Heart left ventricle (tissue), 16 donors: Measurements from ENCODE around the gene TMEM31. TPM values are rescaled to one million over a fixed set of nuclear protein-coding genes. Genes with fewer than 3 reads are reported as not detected.
A peak's percentile ranks its signal among the peaks of the same experiment; 100 is the strongest.

ENCODE experiments used
- ATAC-seq, 4 donors: fragments of 200-7000 bp; cut with Tn5 transposase; one replicate each; pipeline ENCODE4 v1.9.1; 2020 to 2022; ENCODE audit warnings: moderate library complexity in 4 of 4, mild to moderate bottlenecking in 3 of 4, moderate number of reproducible peaks in 1 of 4
- DNase-seq, 5 donors: peaks; one replicate each; pipeline ENCODE4 v3.0.0-alpha.2; 2020
- H3K27ac ChIP-seq, 12 donors: fragments of 200-600 bp; sonication (generic) in 4 of 12; one replicate each; pipeline versions ENCODE4 v1.5.0 to v1.8.0; 2016 to 2022; ENCODE audit warnings: mild to moderate bottlenecking in 2 of 12
- H3K27me3 ChIP-seq, 9 donors: fragments of 200-600 bp; sonication (generic) in 2 of 9; one replicate each; pipeline versions ENCODE4 v1.5.1 to v1.8.0; 2016 to 2022; ENCODE audit warnings: mild to moderate bottlenecking in 3 of 9
- H3K36me3 ChIP-seq, 9 donors: fragments of 200-600 bp; sonication (generic) in 2 of 9; one replicate each; pipeline versions ENCODE4 v1.5.0 to v1.8.0; 2018 to 2022; ENCODE audit warnings: mild to moderate bottlenecking in 2 of 9
- H3K4me1 ChIP-seq, 12 donors: fragments of 200-600 bp; sonication (generic) in 4 of 12; one replicate each; pipeline versions ENCODE4 v1.5.0 to v1.8.0; 2016 to 2022; ENCODE audit warnings: mild to moderate bottlenecking in 3 of 12
- H3K4me3 ChIP-seq, 12 donors: fragments of 200-600 bp; sonication (generic) in 4 of 12; one replicate each; pipeline versions ENCODE4 v1.5.0 to v1.8.0; 2017 to 2022; ENCODE audit warnings: mild to moderate bottlenecking in 9 of 12, moderate library complexity in 4 of 12
- H3K9me3 ChIP-seq, 12 donors: fragments of 200-600 bp; sonication (generic) in 4 of 12; one replicate each; pipeline versions ENCODE4 v1.5.0 to v1.8.0; 2016 to 2022; ENCODE audit warnings: mild to moderate bottlenecking in 1 of 12
- POLR2A ChIP-seq, 2 donors: fragments of 450-650 bp; IDR thresholded peaks; one replicate each; pipeline ENCODE4 v1.6.1; 2017; ENCODE audit warnings: antibody characterized with exemption in 2 of 2, mild to moderate bottlenecking in 2 of 2, moderate library complexity in 2 of 2
- WGBS, 4 donors: extraction: QIAGEN DNeasy Blood & Tissue Kit in 2 of 4; methylation state at CpG; one replicate each; pipeline versions ENCODE4 v1.1.5 to v1.1.7; 2013 to 2018; 5-methylcytosine and 5-hydroxymethylcytosine counted together
- intact Hi-C, 10 donors: fragments of 100-400 bp; cut with DNase I; formaldehyde crosslinking; loops; one replicate each; pipeline versions ENCODE4 v1.11.1 to v1.14.2; 2022
- polyA plus RNA-seq, 2 donors: library from polyadenylated mRNA; stranded (reverse); fragments of 200-250 nt; gene quantifications; one replicate each; pipeline ENCODE4 v1.2.3, GENCODE V29; 2013
- total RNA-seq, 9 donors: library from RNA; depleted of rRNA in 2 of 9; stranded (reverse); fragments of >200 nt in 2 of 9; fragmentation: NEBNext Ultra II Directional in 3 of 9; extraction: Animal tissue kit (Norgen Biotek cat#: 25700) in 3 of 9; gene quantifications; one replicate each; pipeline versions ENCODE4 v1.1.0 to v1.2.4, GENCODE V29; 2016 to 2023
- TF ChIP-seq, protein P1 (sequence below), 12 donors: fragments of 200-600 bp; sonication (generic) in 4 of 12; IDR thresholded peaks; one replicate each; pipeline versions ENCODE4 v1.5.0 to v1.8.0; 2018 to 2022; ENCODE audit warnings: antibody characterized with exemption in 12 of 12, mild to moderate bottlenecking in 5 of 12
- donor health status: ischemic (EF 13 %, LVEDD 7.1; RV severe dilation, severe dysfunction).
- donor health status: healthy with polysubstance abuse.
- donor health status: DM: no; HTN: yes; CAD: no.
- donor health status: DM: no; HTN: no; CAD: no.
- donor health status: ischemic (EF 25% LVEDD 6.9; RV normal size, moderate dysfunction).
- donor health status: ischemic (EF 25% LVEDD 5.7; RV mildly dilated, moderate dysfunction).
- donor health status: healthy.
- donor health status: DM: yes; HTN: yes; CAD: no.
- donor health status: ischemic (EF 35%, LVEDD 5.7; RV mildly dilated, moderate dysfunction).
- donor health status: nonischemic (EF 11% LVEDD 7.7; RV severe dilation, severe dysfunction).
- donor health status: DM: yes; HTN: yes; CAD: no.
- donor health status: PGD.
- donor health status: ischemic (EF 29% LVEDD 5.4; RV normal size, mild dysfunction).
- donor health status: nonischemic (EF 23%, LVEDD 6.1; RV moderate dilation, normal function).

Gene TMEM31
- total and polyA plus RNA-seq, 11 donors, result 0.38 TPM; not detected in 10

DNA sequence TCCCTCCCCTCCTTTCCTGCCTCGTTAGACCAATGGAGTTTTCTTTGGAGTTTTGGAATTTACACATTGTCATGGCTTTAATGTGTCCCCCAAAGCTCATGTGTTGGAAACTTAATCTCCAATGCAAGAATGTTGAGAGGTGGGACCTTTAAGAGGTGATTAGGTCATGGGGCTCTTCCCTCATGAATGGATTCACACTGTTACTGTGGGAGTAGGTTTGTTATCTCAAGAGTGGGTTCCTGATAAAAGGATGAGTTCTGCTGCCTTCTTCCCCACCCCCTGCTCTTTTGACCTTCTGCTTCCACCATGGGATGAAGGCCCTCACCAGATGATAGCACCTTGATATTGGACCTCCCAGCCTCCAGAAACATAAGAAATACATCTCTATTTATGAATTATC, 41.0 kb upstream of the TMEM31 start:
- peaks cover 0 to under 1% (median 0%) of the 10 kb centered on the region in 9 donors for H3K27me3 ChIP-seq
- 48 to 77% (median 58%) methylated on average over 1 of the region's 1 CpG for WGBS, 4 donors
- TF ChIP-seq, protein P1, sequence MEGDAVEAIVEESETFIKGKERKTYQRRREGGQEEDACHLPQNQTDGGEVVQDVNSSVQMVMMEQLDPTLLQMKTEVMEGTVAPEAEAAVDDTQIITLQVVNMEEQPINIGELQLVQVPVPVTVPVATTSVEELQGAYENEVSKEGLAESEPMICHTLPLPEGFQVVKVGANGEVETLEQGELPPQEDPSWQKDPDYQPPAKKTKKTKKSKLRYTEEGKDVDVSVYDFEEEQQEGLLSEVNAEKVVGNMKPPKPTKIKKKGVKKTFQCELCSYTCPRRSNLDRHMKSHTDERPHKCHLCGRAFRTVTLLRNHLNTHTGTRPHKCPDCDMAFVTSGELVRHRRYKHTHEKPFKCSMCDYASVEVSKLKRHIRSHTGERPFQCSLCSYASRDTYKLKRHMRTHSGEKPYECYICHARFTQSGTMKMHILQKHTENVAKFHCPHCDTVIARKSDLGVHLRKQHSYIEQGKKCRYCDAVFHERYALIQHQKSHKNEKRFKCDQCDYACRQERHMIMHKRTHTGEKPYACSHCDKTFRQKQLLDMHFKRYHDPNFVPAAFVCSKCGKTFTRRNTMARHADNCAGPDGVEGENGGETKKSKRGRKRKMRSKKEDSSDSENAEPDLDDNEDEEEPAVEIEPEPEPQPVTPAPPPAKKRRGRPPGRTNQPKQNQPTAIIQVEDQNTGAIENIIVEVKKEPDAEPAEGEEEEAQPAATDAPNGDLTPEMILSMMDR (IDR thresholded peaks at IDR 0.05), result no peak
- no peak for TF ChIP-seq POLR2A (IDR thresholded peaks at IDR 0.05)
- peaks cover 0 to 6% (median 0%) of the 10 kb centered on the region in 9 donors for H3K36me3 ChIP-seq
- intact Hi-C loops, result no loop called here
- H3K4me1 ChIP-seq, result no peaks in the 10 kb centered on the region
- DNase-seq (no peak), ATAC-seq (no peak)
- H3K9me3 ChIP-seq, result no peaks in the 10 kb centered on the region
- no peak overlapping the region for H3K27ac ChIP-seq
- no peak overlapping the region for H3K4me3 ChIP-seq

DNA sequence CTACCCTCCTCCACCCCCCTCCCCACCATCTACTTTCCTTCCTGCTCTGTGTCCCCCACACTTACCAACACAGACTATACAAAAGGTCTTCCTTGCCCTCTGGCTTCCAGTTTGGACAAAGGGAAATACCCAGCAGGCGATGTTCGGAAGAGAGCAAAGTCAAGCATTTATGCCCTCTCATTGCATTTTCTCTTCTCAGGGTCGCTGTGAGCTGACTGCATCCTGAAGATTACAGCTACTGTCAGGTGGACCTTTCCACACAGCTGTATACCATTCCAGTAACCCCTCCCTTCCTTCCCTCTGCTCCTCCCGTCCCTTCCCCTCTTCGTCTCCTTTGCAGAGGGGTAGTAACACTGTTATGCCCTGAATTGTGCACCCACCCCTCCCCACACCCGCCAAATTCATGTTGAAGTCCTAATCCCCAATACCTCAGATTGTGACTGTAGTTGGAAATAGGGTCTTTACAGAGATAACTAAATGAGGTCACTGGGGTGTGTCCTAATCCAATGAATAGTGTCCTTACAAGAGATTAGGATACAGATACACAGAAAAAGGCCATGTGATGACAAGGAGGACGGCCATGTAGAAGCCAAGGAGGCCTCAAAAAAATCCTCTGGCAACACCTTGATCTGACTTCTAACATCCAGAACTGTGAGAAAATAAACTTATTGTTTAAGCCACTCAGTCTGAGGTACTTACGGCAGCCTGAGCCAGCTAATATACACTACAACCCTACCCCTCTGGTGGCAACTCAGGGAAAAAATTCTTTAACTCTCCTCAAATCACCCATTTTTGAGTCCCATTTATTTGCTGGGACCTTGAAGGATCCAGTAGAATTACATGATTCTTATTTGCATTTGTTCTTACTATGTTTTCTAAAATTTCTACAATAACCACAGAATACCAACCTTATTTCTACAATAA, 35.9 kb upstream of the TMEM31 start:
- TF ChIP-seq, protein P1 (IDR thresholded peaks at IDR 0.05), result no peak
- no peak for TF ChIP-seq POLR2A (IDR thresholded peaks at IDR 0.05)
- H3K4me3 ChIP-seq, result no peak overlapping the region
- H3K4me1 ChIP-seq, result no peaks in the 10 kb centered on the region
- peaks cover 0 to 57% (median 39%) of the 10 kb centered on the region in 9 donors for H3K36me3 ChIP-seq
- intact Hi-C loops, result no loop called here
- no peak for DNase-seq
- no peaks in the 10 kb centered on the region for H3K9me3 ChIP-seq
- no peak overlapping the region for H3K27ac ChIP-seq
- no peaks in the 10 kb centered on the region for H3K27me3 ChIP-seq
- 64 to 80% (median 76%) methylated on average over 8 of the region's 8 CpGs for WGBS, 4 donors
- ATAC-seq, result peak in 2 of 4 donors; percentile 18 to 22

DNA sequence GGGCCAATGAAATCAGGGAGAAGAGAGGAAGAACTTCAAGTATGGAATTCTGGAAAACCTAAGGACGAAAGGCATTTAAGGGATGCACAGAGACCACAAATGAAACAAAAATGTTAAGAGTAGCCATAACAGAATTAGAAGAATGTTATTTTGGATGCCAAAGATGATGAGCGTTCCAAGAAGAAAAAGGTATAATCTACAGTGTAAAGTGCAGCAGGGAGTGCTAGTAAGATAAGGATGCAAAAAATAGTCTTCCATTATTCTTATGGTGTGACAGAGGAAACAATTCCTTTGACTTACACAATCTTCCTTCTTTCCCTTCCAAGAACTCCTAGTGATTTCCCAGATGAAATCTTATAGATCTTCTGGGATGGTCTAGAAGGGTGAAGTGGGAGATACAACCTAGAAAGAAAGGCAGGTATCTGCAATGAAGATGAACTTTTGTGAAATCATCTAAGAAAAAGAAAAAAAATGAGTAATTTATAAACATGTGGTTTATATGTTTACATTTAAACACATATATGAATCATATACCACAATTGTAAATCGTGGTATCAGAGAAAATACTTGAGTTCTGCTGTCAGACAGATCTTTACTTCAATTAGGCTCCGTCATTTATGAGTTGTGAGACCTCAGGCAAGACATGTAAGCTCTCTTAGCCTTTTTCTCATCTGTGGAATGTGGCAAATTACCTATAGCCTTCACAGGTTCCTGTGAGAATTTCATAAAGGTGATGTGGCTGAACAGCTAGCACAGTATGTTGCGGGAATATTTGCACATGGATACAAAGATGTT, 32.3 kb upstream of the TMEM31 start:
- H3K4me1 ChIP-seq, result peaks cover 0 to 15% (median 2%) of the 10 kb centered on the region in 12 donors
- H3K27ac ChIP-seq, result no peak overlapping the region
- no peaks in the 10 kb centered on the region for H3K9me3 ChIP-seq
- DNase-seq (no peak), ATAC-seq (no peak)
- TF ChIP-seq, protein P1 (IDR thresholded peaks at IDR 0.05), result no peak
- no peak for TF ChIP-seq POLR2A (IDR thresholded peaks at IDR 0.05)
- 70 to 84% (median 78%) methylated on average over 5 of the region's 5 CpGs for WGBS, 4 donors
- no peaks in the 10 kb centered on the region for H3K27me3 ChIP-seq
- intact Hi-C loops, result no loop called here
- no peak overlapping the region for H3K4me3 ChIP-seq
- H3K36me3 ChIP-seq, result peaks cover 0 to 93% (median 53%) of the 10 kb centered on the region in 9 donors

GRCh38 chrX:103681443-103681842, 29.3 kb upstream of the TMEM31 start:
- H3K27ac ChIP-seq, result no peak overlapping the region
- no peak for TF ChIP-seq POLR2A (IDR thresholded peaks at IDR 0.05)
- TF ChIP-seq, protein P1 (IDR thresholded peaks at IDR 0.05), result no peak
- no peaks in the 10 kb centered on the region for H3K9me3 ChIP-seq
- 33 to 63% (median 51%) methylated on average over 2 of the region's 2 CpGs for WGBS, 4 donors
- no peak for DNase-seq
- H3K36me3 ChIP-seq, result peaks cover 0 to 87% (median 48%) of the 10 kb centered on the region in 9 donors
- intact Hi-C loops, result loop anchor here in 5 of 10 donors (10.0 kb wide), 6 partner anchors 47 to 483 kb away; partner anchors contain the start of genes FAM199X (in 2 of the 5), SLC25A53 (in 1 of the 5), TCEAL1 (in 1 of the 5) and TCEAL4 (in 1 of the 5)
- H3K4me3 ChIP-seq, result no peak overlapping the region
- H3K4me1 ChIP-seq, result peaks cover 0 to 39% (median 4%) of the 10 kb centered on the region in 12 donors
- no peaks in the 10 kb centered on the region for H3K27me3 ChIP-seq
- no peak for ATAC-seq
